Tibial artery (tissue), 4 donors: ENCODE measurements around the gene SLC25A11.

Experiments
- DNase-seq, 2 donors: peaks; one replicate each; pipeline ENCODE4 v3.0.0-alpha.2; 2019
- H3K27ac ChIP-seq, 2 donors: fragments of 200-600 bp; sonication (generic) in 1 of 2; 1 replicate in 1 of 2; 2 replicates in 1 of 2; pipeline ENCODE4 v1.5.1; 2018 to 2019; ENCODE audit warnings: mild to moderate bottlenecking in 1 of 2
- H3K27me3 ChIP-seq, 2 donors: fragments of 200-600 bp; sonication (generic) in 1 of 2; one replicate each; pipeline versions ENCODE4 v1.5.1 to v1.6.0; 2016 to 2019
- H3K36me3 ChIP-seq, 3 donors: fragments of 200-600 bp; sonication (generic) in 2 of 3; one replicate each; pipeline ENCODE4 v1.5.1; 2016 to 2019; ENCODE audit warnings: mild to moderate bottlenecking in 2 of 3
- H3K4me1 ChIP-seq, 4 donors: fragments of 200-600 bp; sonication (generic) in 2 of 4; 1 replicate in 3 of 4; 2 replicates in 1 of 4; pipeline ENCODE4 v1.5.1; 2016 to 2019
- H3K4me3 ChIP-seq, 2 donors: fragments of 200-600 bp; sonication (generic) in 1 of 2; 1 replicate in 1 of 2; 2 replicates in 1 of 2; pipeline ENCODE4 v1.5.1; 2018 to 2019; ENCODE audit warnings: mild to moderate bottlenecking in 2 of 2
- H3K9me3 ChIP-seq, 3 donors: fragments of 200-600 bp; sonication (generic) in 1 of 3; one replicate each; pipeline ENCODE4 v1.5.1; 2016 to 2019
- intact Hi-C: fragments of 100-400 bp; cut with DNase I; formaldehyde crosslinking; loops from one replicate; pipeline ENCODE4 v1.15.0; 2023; ENCODE audit warnings: low total_unique reads
- TF ChIP-seq, protein P1 (sequence below), 2 experiments: fragments of 200-600 bp in 1 of 2; fragments of 450-650 bp in 1 of 2; IDR thresholded peaks; one replicate each; pipeline ENCODE4 v1.5.1; 2017 to 2019; ENCODE audit warnings: antibody characterized with exemption in 2 of 2, mild to moderate bottlenecking in 1 of 2, moderate library complexity in 1 of 2

The SLC25A11 gene

DNA sequence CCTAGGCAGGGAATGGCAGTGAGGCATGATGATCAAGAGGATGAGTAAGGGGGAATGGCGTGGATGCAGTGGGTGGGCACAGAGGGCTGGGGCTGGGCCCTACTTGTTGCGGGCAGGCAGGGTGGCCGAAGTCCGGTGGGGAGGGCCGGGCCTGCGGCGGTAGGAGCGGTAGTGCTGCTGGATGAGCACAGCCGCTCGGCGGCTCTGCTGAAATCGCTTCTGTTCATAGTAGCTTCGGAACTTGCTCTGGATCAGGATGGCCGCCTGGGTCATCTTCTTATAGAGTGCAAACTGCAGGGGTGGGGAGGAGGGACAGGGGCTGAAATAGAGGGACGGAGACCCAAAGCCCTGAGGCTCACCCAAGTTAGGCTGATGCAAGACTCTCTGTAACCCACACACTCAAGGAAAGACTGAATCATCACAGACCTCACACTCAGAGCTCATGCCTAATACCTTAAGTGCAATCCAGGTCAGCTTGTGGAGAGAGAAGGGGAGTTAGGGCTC lies 29.3 kb upstream of the SLC25A11 start:
- Histone ChIP-seq H3K4me1 (peaks cover 0 to 34% (median 32%) of the 10 kb centered on the region in 4 donors), H3K9me3 (no peaks in the 10 kb centered on the region), H3K36me3 (peaks cover 15 to 44% (median 38%) of the 10 kb centered on the region in 3 donors), H3K27ac (peak overlapping the region; percentile 90 to 92), H3K27me3 (no peaks in the 10 kb centered on the region), H3K4me3 (peak overlapping the region; percentile 66 to 75)
- intact Hi-C loops, result no loop called here
- TF ChIP-seq, protein P1, sequence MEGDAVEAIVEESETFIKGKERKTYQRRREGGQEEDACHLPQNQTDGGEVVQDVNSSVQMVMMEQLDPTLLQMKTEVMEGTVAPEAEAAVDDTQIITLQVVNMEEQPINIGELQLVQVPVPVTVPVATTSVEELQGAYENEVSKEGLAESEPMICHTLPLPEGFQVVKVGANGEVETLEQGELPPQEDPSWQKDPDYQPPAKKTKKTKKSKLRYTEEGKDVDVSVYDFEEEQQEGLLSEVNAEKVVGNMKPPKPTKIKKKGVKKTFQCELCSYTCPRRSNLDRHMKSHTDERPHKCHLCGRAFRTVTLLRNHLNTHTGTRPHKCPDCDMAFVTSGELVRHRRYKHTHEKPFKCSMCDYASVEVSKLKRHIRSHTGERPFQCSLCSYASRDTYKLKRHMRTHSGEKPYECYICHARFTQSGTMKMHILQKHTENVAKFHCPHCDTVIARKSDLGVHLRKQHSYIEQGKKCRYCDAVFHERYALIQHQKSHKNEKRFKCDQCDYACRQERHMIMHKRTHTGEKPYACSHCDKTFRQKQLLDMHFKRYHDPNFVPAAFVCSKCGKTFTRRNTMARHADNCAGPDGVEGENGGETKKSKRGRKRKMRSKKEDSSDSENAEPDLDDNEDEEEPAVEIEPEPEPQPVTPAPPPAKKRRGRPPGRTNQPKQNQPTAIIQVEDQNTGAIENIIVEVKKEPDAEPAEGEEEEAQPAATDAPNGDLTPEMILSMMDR (IDR thresholded peaks at IDR 0.05), result no peak
- no peak for DNase-seq

DNA sequence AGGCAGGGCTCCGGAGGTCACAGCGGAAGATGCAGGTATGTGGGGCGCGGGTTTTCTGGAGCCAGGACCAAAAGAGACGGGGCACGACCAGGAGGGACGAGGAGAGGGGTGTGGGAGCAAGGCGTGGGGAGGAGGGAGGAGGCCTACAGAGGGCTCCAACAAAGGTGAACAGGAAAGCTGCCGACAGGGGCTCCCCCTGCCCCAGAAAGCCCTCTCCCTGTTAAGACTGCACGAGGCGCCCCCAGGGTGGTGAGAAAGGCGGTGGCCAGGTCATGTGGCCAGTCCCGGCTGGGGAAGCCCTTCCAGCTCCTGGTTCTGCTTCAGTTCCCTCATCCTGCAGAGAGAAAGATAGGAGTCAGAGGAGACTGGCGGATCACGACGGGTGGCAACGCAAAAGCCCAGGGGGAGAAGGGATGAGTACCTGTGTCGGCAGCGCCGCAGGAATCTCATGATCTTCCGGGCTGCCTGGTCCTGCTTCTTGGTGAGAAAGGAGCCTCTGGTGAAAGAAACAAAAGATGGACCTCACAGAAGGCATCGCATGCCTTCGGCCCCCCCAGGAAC lies 28.7 kb upstream of the SLC25A11 start:
- Histone ChIP-seq H3K9me3 (no peaks in the 10 kb centered on the region), H3K4me3 (peak overlapping the region; percentile 66 to 75), H3K36me3 (peaks cover 15 to 39% (median 33%) of the 10 kb centered on the region in 3 donors), H3K27ac (peak overlapping the region; percentile 90 to 92), H3K27me3 (no peaks in the 10 kb centered on the region), H3K4me1 (peaks cover 0 to 34% (median 32%) of the 10 kb centered on the region in 4 donors)
- TF ChIP-seq, protein P1 (IDR thresholded peaks at IDR 0.05), result no peak
- no peak for DNase-seq
- intact Hi-C loops, result no loop called here

DNA sequence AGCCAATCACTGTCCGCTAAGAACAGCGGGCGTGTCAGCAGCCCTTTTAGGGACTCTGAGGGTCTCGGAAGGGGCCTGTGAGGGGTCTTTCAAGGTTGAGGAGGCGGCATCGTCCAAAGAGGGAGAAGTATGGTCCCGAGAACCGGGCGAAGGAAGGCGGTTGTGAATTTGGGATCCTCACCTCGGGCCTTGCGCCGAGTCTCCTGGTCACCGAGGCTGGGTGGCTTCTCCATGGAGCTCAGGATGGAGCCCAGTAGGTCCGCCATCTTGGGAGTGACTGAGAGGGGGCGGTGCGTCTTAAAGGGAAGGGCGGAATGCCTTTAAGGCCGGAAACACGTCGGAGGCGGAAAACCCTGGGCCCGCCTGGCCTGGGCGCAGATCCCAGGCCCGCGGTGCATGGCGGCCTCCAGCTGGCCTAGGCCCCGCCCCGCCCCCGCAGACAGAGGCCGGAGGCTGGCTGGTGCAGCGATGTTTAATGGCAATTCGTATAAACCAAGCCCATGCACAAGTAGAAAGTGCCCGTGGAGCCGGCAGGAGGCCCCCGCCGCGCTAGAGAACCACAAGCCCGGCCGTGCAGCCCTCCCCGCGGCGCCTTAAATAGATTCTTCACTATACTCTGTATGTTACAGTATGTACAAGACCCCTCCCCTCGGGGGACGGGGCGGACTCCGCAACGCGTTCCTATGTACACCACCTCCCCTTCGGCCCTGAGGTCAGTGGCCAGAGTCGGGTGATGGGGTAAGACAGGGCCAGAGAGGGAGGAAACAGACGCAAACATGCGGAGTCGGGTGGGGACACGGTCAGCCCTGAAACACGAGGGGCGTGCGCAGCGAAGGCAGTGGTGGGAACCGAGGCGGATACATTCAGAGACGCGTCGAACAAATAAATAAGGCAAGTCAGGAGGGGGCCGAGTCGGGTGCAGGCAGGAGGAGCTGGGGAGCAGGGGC lies 28.0 kb upstream of the SLC25A11 start, which contains the start of gene SPAG7:
Gene SPAG7, minus strand, starts transcription at position 279 of the 947 bp plus-strand sequence. Its CDS starts 13 bp downstream, at position 266.
- H3K9me3 ChIP-seq, result no peaks in the 10 kb centered on the region
- peak within 1 kb of the TSS; percentile 90 to 92 for H3K27ac ChIP-seq
- H3K27me3 ChIP-seq, result no peaks in the 10 kb centered on the region
- TF ChIP-seq, protein P1 (IDR thresholded peaks at IDR 0.05), result no peak
- peak; percentile 93 to 97 for DNase-seq
- peak within 1 kb of the TSS; percentile 66 to 75 for H3K4me3 ChIP-seq
- intact Hi-C loops, result loop anchor here (1.0 to 2.0 kb wide), 2 partner anchors 19 to 29 kb away; partner anchors contain the start of genes INCA1, KIF1C and PFN1
- peaks cover 0 to 34% (median 32%) of the 10 kb centered on the region in 4 donors for H3K4me1 ChIP-seq
- H3K36me3 ChIP-seq, result peaks cover 10 to 31% (median 26%) of the 10 kb centered on the region in 3 donors

DNA sequence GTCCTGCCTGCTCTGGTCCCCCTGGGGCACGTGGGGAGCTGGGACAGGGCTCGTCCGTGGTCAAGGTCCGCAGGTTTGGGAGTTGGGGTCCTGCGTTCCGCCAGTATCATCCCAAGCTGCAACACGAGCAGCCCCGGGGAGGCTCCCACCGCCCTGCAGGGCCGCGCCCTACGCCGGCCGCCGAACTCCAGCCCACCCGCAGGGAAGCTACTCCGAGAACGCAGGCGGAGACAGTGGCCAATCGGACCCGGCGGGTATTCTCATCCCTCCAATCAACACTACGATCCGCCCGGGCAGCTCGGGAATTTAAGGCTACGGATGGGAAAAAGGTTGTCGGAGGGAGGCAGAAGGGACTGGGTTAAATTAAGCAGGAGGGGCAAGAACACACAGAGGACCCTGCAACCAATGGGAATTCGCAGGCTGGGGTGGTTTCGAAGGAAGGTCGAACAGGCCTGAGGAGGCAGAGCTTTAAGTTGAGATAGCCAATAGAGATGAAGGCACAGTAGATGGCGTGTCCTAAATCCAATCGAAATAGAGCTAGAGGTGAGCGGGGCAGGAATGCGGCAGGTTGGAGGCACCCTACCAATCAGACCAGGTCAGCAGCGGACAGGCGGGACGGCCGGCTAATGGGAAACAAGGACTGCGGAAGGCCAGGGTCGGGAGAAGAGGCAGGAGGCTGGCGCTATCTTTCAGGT lies 27.1 kb upstream of the SLC25A11 start:
- Histone ChIP-seq H3K9me3 (no peaks in the 10 kb centered on the region), H3K27me3 (no peaks in the 10 kb centered on the region)

More for the DNA sequence above, 27.1 kb upstream of the SLC25A11 start:
- peaks cover 3 to 23% (median 17%) of the 10 kb centered on the region in 3 donors for H3K36me3 ChIP-seq
- TF ChIP-seq, protein P1 (IDR thresholded peaks at IDR 0.05), result no peak
- H3K4me3 ChIP-seq, result peak overlapping the region; percentile 66 to 75
- peak overlapping the region; percentile 90 to 92 for H3K27ac ChIP-seq
- peak; percentile 99 for DNase-seq
- intact Hi-C loops, result loop anchor here (1.0 to 2.0 kb wide), 2 partner anchors 18 to 30 kb away; partner anchors contain the start of genes INCA1, KIF1C and PFN1
- H3K4me1 ChIP-seq, result peaks cover 0 to 34% (median 32%) of the 10 kb centered on the region in 4 donors
